ENCODE data around the gene RBL2. TPM values are rescaled to one million over a fixed set of nuclear protein-coding genes. Genes with fewer than 3 reads are reported as not detected.

RBL2 gene
- total and polyA plus RNA-seq, 9 of the 15 experiments (the other 6 are each of a cell fraction or from before 2014, with no cell fraction given): 7.8 to 76.3 (median 28.5) TPM

DNA sequence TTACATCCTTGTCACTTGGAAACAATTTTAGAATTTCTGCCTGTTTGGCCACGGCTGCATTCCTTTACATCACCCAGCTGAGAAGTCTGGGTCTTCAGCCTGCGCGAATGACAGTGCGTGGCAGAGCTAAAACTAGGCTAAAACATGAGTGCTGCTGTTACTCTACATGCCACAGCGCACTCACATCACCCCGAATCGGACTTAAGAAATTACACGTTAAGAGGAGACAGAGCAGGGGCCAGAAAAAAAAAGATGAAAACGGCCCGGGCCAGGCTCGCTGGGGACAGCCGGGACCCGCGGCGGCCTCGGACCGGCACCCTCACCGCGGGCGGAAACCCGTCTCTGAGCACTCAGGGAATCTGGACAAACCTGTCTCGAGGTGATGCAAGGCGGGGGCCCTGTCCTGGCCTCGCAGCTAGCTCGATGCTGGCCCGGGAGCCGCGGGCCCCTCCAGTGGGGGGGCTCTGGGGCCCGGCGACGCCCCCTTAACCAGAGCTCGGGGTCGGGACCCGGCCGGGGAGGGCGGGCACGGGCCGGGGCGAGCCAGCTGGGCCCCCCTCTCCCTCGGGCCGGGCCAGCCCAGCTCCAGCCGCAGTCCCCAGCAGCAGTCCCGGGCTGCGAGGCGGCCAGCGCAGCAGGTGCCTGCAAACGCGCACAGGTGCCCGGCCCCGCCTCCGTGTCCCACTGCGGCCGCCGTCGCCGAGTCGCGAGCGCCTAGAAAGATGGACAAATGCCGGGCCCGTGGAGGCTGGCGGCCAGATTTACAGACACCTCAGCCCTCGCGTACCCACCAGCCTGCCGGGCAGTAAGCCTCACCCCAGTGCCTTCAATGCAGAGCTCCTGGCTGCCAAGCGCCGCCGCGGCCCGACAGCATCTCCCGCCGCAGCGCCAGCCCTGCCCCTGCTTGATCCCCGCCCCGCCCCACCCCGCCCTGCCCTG is 68.3 kb downstream of the RBL2 start, which contains the start of gene AKTIP (continued):
- no peak for TF ChIP-seq MECOM (CRISPR knock-in tag; IDR thresholded peaks at IDR 0.05)
- TF ChIP-seq, protein P1, sequence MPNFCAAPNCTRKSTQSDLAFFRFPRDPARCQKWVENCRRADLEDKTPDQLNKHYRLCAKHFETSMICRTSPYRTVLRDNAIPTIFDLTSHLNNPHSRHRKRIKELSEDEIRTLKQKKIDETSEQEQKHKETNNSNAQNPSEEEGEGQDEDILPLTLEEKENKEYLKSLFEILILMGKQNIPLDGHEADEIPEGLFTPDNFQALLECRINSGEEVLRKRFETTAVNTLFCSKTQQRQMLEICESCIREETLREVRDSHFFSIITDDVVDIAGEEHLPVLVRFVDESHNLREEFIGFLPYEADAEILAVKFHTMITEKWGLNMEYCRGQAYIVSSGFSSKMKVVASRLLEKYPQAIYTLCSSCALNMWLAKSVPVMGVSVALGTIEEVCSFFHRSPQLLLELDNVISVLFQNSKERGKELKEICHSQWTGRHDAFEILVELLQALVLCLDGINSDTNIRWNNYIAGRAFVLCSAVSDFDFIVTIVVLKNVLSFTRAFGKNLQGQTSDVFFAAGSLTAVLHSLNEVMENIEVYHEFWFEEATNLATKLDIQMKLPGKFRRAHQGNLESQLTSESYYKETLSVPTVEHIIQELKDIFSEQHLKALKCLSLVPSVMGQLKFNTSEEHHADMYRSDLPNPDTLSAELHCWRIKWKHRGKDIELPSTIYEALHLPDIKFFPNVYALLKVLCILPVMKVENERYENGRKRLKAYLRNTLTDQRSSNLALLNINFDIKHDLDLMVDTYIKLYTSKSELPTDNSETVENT (CRISPR knock-in tag; IDR thresholded peaks at IDR 0.05): no peak
- no peak for TF ChIP-seq CEBPB (tag; IDR thresholded peaks at IDR 0.05)
- TF ChIP-seq, protein P2, sequence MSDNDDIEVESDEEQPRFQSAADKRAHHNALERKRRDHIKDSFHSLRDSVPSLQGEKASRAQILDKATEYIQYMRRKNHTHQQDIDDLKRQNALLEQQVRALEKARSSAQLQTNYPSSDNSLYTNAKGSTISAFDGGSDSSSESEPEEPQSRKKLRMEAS (CRISPR knock-in tag; IDR thresholded peaks at IDR 0.05): no peak
- no peak for TF ChIP-seq TBP (optimal IDR thresholded peaks at IDR 0.05; ENCODE audit: low read depth, low read length)
- TF ChIP-seq RB1 (IDR thresholded peaks at IDR 0.05; ENCODE audit: low read depth): peak; percentile 18; the same call in 1 of the 2 replicates
- no peak for TF ChIP-seq ZNF668 (CRISPR knock-in tag; IDR thresholded peaks at IDR 0.05)
- no peak for TF ChIP-seq PPARD (CRISPR knock-in tag; IDR thresholded peaks at IDR 0.05)
- TF ChIP-seq, protein P3, sequence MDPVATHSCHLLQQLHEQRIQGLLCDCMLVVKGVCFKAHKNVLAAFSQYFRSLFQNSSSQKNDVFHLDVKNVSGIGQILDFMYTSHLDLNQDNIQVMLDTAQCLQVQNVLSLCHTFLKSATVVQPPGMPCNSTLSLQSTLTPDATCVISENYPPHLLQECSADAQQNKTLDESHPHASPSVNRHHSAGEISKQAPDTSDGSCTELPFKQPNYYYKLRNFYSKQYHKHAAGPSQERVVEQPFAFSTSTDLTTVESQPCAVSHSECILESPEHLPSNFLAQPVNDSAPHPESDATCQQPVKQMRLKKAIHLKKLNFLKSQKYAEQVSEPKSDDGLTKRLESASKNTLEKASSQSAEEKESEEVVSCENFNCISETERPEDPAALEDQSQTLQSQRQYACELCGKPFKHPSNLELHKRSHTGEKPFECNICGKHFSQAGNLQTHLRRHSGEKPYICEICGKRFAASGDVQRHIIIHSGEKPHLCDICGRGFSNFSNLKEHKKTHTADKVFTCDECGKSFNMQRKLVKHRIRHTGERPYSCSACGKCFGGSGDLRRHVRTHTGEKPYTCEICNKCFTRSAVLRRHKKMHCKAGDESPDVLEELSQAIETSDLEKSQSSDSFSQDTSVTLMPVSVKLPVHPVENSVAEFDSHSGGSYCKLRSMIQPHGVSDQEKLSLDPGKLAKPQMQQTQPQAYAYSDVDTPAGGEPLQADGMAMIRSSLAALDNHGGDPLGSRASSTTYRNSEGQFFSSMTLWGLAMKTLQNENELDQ (CRISPR knock-in tag; IDR thresholded peaks at IDR 0.05; ENCODE audit: borderline replicate concordance): no peak
- TF ChIP-seq PHTF2 (CRISPR knock-in tag; IDR thresholded peaks at IDR 0.05): no peak
- no peak for TF ChIP-seq CBX3 (IDR thresholded peaks at IDR 0.05; ENCODE audit: borderline replicate concordance in 1 of 2, low read length in 2 of 2)
- 0 out of 4 replicates have a peak, but pooled peaks of 1 of the 2 experiments have one; percentile 4 for TF ChIP-seq NRF1 (conservative IDR thresholded peaks at IDR 0.05 in 1 of 2, IDR thresholded peaks at IDR 0.05 in 1 of 2)
- TF ChIP-seq, protein P4, sequence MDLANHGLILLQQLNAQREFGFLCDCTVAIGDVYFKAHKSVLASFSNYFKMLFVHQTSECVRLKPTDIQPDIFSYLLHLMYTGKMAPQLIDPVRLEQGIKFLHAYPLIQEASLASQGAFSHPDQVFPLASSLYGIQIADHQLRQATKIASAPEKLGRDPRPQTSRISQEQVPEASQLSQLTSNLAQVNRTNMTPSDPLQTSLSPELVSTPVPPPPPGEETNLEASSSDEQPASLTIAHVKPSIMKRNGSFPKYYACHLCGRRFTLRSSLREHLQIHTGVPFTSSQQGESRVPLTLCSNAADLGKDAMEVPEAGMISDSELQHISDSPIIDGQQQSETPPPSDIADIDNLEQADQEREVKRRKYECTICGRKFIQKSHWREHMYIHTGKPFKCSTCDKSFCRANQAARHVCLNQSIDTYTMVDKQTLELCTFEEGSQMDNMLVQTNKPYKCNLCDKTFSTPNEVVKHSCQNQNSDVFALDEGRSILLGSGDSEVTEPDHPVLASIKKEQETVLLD (IDR thresholded peaks at IDR 0.05): no peak
- TF ChIP-seq ZKSCAN8 (CRISPR knock-in tag; IDR thresholded peaks at IDR 0.05): no peak
- TF ChIP-seq RCOR1 (IDR thresholded peaks at IDR 0.05; ENCODE audit: borderline replicate concordance in 1 of 2, low read depth in 2 of 2, low read length in 2 of 2): 0 out of 4 replicates have a peak, but pooled peaks of 1 of the 2 experiments have one; percentile 25
- no peak for TF ChIP-seq ZNF764 (CRISPR knock-in tag; IDR thresholded peaks at IDR 0.05; ENCODE audit: low read depth)
- TF ChIP-seq, protein P5, sequence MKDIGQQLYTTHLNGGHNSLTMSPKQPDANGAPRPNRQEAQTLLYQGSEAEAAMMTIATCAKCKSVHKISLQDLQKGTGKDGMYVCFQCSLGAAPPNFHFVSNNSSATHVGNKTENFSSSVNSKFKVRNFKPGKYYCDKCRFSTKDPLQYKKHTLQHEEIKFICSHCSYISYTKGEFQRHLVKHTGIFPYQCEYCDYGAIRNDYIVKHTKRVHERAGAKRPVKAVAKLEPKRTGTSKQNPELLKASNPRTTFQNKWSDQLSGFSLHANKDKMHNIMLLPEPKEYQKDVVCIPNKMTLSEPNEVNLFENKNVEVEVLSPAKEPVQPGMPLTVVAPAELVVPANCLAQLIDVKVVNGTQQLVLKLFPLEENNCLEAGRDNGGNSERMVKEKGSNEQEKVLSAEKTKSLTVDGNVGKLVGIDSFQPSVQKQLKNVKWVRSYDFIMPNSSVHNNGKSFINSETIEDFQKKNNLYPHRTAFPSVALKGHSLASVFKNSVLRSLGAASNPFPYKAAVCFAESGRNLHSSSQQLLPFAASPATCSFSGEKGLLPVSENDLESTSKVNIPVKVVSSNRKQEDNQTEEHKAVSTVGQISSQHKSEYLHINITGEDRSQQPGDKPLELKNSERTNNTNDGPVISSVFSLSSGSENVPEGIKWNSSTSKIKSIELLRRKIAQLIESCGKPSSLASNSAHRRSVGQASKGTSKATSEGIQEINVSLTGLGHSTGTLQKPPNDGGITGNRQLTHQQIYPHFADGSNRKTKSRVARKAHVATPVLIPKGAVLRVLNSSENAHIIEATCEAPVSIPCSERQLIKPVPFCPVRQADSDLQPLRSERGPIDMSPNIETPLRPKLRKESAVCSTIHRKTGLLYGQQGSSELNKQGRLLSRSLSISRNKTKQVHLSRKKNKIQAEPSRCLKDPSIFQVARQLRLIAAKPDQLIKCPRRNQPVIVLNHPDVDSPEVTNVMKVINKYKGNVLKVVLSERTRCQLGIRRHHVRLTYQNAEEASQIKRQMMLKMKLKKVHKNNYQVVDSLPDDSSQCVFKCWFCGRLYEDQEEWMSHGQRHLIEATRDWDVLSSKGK (CRISPR knock-in tag; IDR thresholded peaks at IDR 0.05): no peak
